ENCODE data around the gene B3GNT5.
A peak's percentile ranks its signal among the peaks of the same experiment; 100 is the strongest.

Gene B3GNT5

DNA sequence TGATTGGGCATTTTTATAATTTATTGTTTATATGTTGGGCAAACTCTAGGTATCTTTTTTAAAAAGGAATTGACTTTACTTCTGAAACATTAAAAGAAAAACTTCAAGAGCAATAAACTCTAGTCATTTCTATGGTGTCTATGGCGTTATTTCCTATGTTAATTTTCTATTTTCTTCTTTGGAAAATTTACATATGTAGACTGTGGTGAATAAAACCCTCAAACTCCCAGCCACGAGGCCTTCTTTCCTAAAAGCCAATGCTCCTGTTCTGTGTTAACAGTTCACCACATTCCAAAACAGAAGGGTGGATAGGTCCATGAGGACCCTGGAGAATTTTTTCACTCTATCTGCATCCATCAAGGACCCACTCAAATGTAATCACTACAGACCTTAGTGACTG lies 44.3 kb upstream of the B3GNT5 start:
- Histone ChIP-seq H3K27ac (replicated peaks) (no peak overlapping the region), H3K27me3 (ENCODE audit: insufficient read depth, poor library complexity, severe bottlenecking) (no peaks in the 10 kb centered on the region), H3K4me3 (replicated peaks; ENCODE audit: insufficient read depth, low read length) (no peak overlapping the region)
- no peak for DNase-seq (ENCODE audit: low read depth in 1 of 2, low spot score in 1 of 2)
- TF ChIP-seq GABPA (IDR thresholded peaks at IDR 0.05; ENCODE audit: low read depth) (no peak), SPI1 (IDR thresholded peaks at IDR 0.05; ENCODE audit: borderline replicate concordance, low read depth) (no peak), POLR2AphosphoS5 (IDR thresholded peaks at IDR 0.05; ENCODE audit: low read depth) (no peak)
- TF ChIP-seq, protein P1, sequence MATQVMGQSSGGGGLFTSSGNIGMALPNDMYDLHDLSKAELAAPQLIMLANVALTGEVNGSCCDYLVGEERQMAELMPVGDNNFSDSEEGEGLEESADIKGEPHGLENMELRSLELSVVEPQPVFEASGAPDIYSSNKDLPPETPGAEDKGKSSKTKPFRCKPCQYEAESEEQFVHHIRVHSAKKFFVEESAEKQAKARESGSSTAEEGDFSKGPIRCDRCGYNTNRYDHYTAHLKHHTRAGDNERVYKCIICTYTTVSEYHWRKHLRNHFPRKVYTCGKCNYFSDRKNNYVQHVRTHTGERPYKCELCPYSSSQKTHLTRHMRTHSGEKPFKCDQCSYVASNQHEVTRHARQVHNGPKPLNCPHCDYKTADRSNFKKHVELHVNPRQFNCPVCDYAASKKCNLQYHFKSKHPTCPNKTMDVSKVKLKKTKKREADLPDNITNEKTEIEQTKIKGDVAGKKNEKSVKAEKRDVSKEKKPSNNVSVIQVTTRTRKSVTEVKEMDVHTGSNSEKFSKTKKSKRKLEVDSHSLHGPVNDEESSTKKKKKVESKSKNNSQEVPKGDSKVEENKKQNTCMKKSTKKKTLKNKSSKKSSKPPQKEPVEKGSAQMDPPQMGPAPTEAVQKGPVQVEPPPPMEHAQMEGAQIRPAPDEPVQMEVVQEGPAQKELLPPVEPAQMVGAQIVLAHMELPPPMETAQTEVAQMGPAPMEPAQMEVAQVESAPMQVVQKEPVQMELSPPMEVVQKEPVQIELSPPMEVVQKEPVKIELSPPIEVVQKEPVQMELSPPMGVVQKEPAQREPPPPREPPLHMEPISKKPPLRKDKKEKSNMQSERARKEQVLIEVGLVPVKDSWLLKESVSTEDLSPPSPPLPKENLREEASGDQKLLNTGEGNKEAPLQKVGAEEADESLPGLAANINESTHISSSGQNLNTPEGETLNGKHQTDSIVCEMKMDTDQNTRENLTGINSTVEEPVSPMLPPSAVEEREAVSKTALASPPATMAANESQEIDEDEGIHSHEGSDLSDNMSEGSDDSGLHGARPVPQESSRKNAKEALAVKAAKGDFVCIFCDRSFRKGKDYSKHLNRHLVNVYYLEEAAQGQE (IDR thresholded peaks at IDR 0.05; ENCODE audit: insufficient replicate concordance, low read depth), result no peak
- TF ChIP-seq, protein P2, sequence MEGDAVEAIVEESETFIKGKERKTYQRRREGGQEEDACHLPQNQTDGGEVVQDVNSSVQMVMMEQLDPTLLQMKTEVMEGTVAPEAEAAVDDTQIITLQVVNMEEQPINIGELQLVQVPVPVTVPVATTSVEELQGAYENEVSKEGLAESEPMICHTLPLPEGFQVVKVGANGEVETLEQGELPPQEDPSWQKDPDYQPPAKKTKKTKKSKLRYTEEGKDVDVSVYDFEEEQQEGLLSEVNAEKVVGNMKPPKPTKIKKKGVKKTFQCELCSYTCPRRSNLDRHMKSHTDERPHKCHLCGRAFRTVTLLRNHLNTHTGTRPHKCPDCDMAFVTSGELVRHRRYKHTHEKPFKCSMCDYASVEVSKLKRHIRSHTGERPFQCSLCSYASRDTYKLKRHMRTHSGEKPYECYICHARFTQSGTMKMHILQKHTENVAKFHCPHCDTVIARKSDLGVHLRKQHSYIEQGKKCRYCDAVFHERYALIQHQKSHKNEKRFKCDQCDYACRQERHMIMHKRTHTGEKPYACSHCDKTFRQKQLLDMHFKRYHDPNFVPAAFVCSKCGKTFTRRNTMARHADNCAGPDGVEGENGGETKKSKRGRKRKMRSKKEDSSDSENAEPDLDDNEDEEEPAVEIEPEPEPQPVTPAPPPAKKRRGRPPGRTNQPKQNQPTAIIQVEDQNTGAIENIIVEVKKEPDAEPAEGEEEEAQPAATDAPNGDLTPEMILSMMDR (IDR thresholded peaks at IDR 0.05; ENCODE audit: insufficient read depth, low read length), result no peak

DNA sequence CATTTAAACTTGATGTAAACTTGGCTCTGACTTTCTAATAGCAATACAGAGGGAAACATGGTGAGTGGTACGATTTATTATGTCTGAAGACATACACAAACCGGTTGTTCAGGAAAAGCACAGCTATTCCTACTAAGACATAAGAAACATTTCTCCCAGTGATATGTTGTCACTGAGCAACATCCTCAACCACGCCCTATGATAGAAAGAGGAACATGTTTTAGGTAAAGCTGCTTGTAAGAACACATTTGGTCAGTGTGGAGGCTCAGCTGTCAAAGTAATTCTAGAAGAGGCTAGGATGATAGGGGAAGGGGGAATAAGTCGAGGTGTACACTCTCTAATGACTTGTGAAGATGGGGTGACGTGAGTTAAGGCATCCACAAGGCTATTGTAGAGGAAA lies 42.7 kb upstream of the B3GNT5 start:
- TF ChIP-seq, protein P1 (IDR thresholded peaks at IDR 0.05; ENCODE audit: insufficient replicate concordance, low read depth), result no peak
- no peak for TF ChIP-seq POLR2AphosphoS5 (IDR thresholded peaks at IDR 0.05; ENCODE audit: low read depth)
- TF ChIP-seq, protein P2 (IDR thresholded peaks at IDR 0.05; ENCODE audit: insufficient read depth, low read length), result no peak
- no peak for TF ChIP-seq GABPA (IDR thresholded peaks at IDR 0.05; ENCODE audit: low read depth)
- no peak for TF ChIP-seq SPI1 (IDR thresholded peaks at IDR 0.05; ENCODE audit: borderline replicate concordance, low read depth)
- no peaks in the 10 kb centered on the region for H3K27me3 ChIP-seq (ENCODE audit: insufficient read depth, poor library complexity, severe bottlenecking)
- peak overlapping the region; percentile 93 for H3K27ac ChIP-seq (replicated peaks)
- H3K4me3 ChIP-seq (replicated peaks; ENCODE audit: insufficient read depth, low read length), result no peak overlapping the region
- peak; percentile 60 to 67 for DNase-seq (ENCODE audit: low read depth in 1 of 2, low spot score in 1 of 2)

DNA sequence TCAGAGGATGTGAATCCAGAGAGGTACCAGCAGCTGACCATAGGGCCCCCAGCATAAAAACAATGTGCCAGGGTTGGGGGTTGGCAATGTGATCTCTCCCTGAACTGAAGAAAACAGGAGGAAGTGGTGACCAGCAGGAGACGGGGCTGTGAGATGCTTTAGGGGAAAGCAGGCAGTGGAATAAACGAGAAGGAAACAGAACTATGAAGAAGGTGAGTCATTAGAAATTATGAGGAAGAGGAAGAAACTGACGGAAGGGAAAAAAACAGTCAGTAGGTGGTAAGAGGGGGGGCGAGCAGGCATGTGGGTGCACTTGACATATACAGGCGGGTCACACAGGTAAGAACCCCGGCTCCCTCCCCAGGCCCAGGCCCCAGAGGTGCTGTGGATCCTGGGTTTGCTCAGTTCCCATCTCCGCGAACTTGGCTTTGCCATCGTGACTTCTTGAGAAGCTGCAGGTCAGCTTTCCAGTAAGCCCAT lies 42.2 kb upstream of the B3GNT5 start:
- Histone ChIP-seq H3K27ac (replicated peaks) (peak overlapping the region; percentile 93), H3K27me3 (ENCODE audit: insufficient read depth, poor library complexity, severe bottlenecking) (no peaks in the 10 kb centered on the region), H3K4me3 (replicated peaks; ENCODE audit: insufficient read depth, low read length) (no peak overlapping the region)
- DNase-seq (ENCODE audit: low read depth in 1 of 2, low spot score in 1 of 2), result peak; percentile 72 to 78
- TF ChIP-seq, protein P1 (IDR thresholded peaks at IDR 0.05; ENCODE audit: insufficient replicate concordance, low read depth), result no peak
- peak; percentile 62 for TF ChIP-seq POLR2AphosphoS5 (IDR thresholded peaks at IDR 0.05; ENCODE audit: low read depth)
- TF ChIP-seq SPI1 (IDR thresholded peaks at IDR 0.05; ENCODE audit: borderline replicate concordance, low read depth), result peak; percentile 91
- TF ChIP-seq GABPA (IDR thresholded peaks at IDR 0.05; ENCODE audit: low read depth), result 0 out of 2 replicates have a peak, but pooled peaks have one; percentile 15
- TF ChIP-seq, protein P2 (IDR thresholded peaks at IDR 0.05; ENCODE audit: insufficient read depth, low read length), result no peak

Measured in HL-60 (cell line).